Right lobe of liver (tissue), 4 donors: ENCODE data around the gene SETBP1.

ENCODE experiments used
- CTCF ChIP-seq, 4 donors: fragments of 200-600 bp in 3 of 4; fragments of 450-650 bp in 1 of 4; IDR thresholded peaks; one replicate each; pipeline versions ENCODE4 v1.5.1 to v1.8.0; 2016 to 2022; ENCODE audit warnings: antibody characterized with exemption in 4 of 4, mild to moderate bottlenecking in 2 of 4
- POLR2A ChIP-seq: fragments of 450-650 bp; IDR thresholded peaks from one replicate; pipeline ENCODE4 v1.6.1; 2017; ENCODE audit warnings: antibody characterized with exemption, mild to moderate bottlenecking
- donor health status: DM: no; HTN: no; CAD: no.
- donor health status: DM: no; HTN: no; CAD: no.
- donor health status: DM: no; HTN: yes; CAD: no.

GRCh38 chr18:44841752-44842587 lies 161.3 kb downstream of the SETBP1 start:
- TF ChIP-seq POLR2A, result no peak
- TF ChIP-seq CTCF (IDR thresholded peaks at IDR 0.05), result no peak
